ENCODE data around the gene MTA1. TPM values are rescaled to one million over a fixed set of nuclear protein-coding genes. Genes with fewer than 3 reads are reported as not detected.
A peak's percentile ranks its signal among the peaks of the same experiment; 100 is the strongest.

MTA1 gene
- total RNA-seq, 4 donors from 2014 or later, result 67.5 to 213 (median 95.3) TPM

DNA sequence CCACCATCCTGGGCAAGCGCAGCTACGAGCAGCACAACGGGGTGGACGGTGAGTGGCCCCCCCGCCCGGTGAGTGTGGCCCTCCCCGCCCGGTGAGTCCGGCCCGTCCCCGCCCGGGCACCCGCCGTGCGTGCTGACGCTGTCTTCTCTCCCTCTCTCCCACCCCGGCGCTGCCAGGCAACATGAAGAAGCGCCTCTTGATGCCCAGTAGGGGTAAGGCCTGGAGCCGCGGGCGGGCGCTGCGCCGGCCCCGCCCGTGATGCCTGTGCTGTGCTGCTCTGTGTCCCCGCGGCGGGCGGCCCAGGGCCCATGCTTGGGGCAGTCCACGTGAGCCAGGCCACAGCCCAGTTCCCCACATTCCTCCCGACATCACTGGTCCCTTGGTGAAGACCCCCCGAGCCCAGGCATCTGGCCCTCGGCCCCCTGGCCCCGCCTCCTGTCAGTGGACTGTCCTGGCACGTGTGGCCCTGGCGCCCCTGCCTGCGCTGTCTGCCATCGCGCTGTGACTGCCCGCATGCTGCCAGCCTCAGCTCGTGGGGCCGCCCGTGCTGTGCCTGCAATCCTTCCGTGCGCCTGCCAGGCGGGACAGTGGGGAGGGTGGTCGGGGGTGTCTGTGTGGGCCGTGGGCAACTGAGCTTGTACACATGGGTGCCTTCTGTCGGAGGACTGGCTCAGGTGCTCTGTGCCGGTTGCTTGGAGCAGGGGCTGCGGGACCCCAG lies 47.1 kb downstream of the MTA1 start:
- WGBS, 2 donors, result 94 to 95% methylated on average over 27 to 37 of the region's 53 CpGs
- peaks cover 0 to 98% (median 4%) of the 10 kb centered on the region in 3 donors for H3K36me3 ChIP-seq
- no peak overlapping the region for H3K4me3 ChIP-seq
- DNase-seq (ENCODE audit: low spot score in 2 of 2), result no peak
- TF ChIP-seq, protein P1, sequence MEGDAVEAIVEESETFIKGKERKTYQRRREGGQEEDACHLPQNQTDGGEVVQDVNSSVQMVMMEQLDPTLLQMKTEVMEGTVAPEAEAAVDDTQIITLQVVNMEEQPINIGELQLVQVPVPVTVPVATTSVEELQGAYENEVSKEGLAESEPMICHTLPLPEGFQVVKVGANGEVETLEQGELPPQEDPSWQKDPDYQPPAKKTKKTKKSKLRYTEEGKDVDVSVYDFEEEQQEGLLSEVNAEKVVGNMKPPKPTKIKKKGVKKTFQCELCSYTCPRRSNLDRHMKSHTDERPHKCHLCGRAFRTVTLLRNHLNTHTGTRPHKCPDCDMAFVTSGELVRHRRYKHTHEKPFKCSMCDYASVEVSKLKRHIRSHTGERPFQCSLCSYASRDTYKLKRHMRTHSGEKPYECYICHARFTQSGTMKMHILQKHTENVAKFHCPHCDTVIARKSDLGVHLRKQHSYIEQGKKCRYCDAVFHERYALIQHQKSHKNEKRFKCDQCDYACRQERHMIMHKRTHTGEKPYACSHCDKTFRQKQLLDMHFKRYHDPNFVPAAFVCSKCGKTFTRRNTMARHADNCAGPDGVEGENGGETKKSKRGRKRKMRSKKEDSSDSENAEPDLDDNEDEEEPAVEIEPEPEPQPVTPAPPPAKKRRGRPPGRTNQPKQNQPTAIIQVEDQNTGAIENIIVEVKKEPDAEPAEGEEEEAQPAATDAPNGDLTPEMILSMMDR (IDR thresholded peaks at IDR 0.05), result no peak
- TF ChIP-seq POLR2A (IDR thresholded peaks at IDR 0.05) (no peak), EP300 (IDR thresholded peaks at IDR 0.05) (no peak)
- no peaks in the 10 kb centered on the region for H3K9me3 ChIP-seq
- H3K27me3 ChIP-seq, result no peaks in the 10 kb centered on the region
- peak overlapping the region in 2 of 4 donors; percentile 12 to 86 for H3K27ac ChIP-seq
- H3K4me1 ChIP-seq, result peaks cover 0 to 37% (median 9%) of the 10 kb centered on the region in 4 donors

DNA sequence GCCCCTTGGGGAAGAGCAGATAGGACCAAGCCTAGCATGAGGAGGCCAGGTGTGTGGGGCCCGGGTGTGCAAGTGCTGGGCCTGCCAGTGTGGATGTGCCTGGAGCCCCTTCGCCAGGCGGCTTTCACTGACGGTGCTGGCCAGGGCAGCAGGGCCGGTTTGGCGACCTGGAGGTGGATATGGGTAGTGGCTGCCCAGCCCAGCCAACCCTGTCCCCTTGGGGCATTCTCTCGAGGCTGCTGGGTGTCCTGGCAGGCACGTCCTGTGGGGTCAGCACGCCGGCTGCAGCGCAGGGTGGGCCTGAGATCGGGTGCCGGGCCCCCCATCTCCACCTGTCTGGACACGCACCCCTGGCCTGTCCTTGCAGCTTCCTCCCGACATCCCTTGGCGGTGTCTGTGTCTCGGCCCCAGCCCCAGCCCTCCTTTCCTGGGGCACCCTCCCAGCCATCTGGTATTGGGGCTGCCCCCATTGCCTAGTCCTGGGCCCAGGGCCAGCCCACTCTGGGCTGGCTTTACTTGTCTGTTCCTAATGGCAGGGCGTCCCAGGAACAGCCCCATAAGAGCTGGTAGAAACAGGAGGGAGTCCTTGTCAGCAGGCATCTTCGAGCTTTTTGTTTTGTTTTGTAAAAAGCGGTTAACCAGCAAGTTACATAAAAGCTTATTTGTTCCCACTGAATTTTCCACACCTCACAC lies 47.8 kb downstream of the MTA1 start:
- Histone ChIP-seq H3K27ac (peak overlapping the region in 3 of 4 donors; percentile 26 to 86 (median 51)), H3K36me3 (peaks cover 0 to 91% (median 4%) of the 10 kb centered on the region in 3 donors), H3K9me3 (no peaks in the 10 kb centered on the region), H3K4me1 (peaks cover 0 to 44% (median 9%) of the 10 kb centered on the region in 4 donors), H3K4me3 (no peak overlapping the region), H3K27me3 (no peaks in the 10 kb centered on the region)
- no peak for DNase-seq (ENCODE audit: low spot score in 2 of 2)
- no peak for TF ChIP-seq POLR2A (IDR thresholded peaks at IDR 0.05)
- TF ChIP-seq EP300 (IDR thresholded peaks at IDR 0.05), result no peak
- TF ChIP-seq, protein P1 (IDR thresholded peaks at IDR 0.05), result no peak
- WGBS, 2 donors, result 78 to 84% methylated on average over 9 to 20 of the region's 20 CpGs

DNA sequence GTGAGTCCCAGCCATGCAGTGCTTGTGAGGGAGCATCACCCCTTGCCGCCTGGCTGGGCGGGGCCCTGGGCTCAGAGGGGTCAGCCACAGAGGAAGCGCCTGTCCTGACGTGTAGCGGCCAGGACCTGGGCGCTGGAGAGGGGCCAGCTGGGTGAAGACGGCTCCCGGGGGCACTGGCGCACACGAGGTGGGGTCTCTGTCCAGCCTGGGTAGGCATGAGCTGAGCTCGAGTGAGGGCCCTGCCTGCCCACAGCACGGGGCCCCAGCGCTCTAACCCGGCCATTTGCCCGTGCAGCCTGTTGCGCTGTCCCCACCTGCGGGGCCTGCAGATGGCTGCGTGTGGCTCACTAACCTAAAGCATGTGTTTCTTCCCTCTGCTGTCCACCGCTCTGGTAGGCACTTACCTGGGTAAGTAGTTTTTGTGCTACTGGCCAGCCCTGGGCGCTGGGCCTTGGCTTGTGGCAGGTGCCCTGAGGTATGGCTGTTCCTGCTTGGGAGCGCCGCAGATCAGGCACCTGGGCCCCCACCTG lies 48.4 kb downstream of the MTA1 start:
- peak overlapping the region; percentile 26 to 86 (median 60) for H3K27ac ChIP-seq
- H3K27me3 ChIP-seq, result no peaks in the 10 kb centered on the region
- peaks cover 0 to 50% (median 14%) of the 10 kb centered on the region in 4 donors for H3K4me1 ChIP-seq
- no peak overlapping the region for H3K4me3 ChIP-seq
- H3K36me3 ChIP-seq, result peaks cover 0 to 85% (median 4%) of the 10 kb centered on the region in 3 donors
- no peak for TF ChIP-seq POLR2A (IDR thresholded peaks at IDR 0.05)
- TF ChIP-seq EP300 (IDR thresholded peaks at IDR 0.05), result no peak
- TF ChIP-seq, protein P1 (IDR thresholded peaks at IDR 0.05), result no peak
- no peaks in the 10 kb centered on the region for H3K9me3 ChIP-seq
- DNase-seq (ENCODE audit: low spot score in 2 of 2), result no peak
- WGBS, 2 donors, result 79 to 84% methylated on average over 16 to 22 of the region's 22 CpGs

DNA sequence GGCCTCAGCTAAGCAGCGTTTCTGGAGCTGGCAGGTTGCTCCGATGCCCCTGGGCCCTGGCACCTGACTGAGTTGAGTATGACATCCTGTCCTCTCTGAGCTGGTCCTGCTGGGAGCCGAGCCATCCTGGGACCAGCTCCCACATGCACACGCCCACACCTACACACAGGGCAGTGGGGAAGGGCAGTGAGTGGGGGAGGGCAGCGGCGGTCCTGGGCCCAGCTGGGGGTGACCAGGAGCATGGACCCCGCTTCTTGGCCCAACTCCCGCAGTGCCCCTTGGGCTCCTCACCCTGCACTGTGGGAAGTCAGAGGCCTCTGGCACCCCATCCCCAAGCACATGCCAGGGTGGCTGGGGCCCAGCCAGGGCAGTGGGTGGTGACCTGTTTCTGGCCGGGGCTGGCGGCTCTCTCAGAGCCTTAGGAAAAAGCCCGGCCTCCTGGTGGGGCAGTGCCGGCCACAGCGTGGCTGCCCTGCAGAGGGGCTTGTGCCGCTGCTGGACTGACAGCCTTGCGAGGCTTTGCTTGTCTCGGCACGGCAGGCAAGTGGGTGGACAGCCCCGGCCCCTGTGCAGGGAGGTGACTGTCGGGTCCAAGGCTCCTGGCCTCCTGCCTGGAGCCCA lies 49.1 kb downstream of the MTA1 start:
- WGBS, 2 donors, result 37 to 44% methylated on average over 4 to 10 of the region's 19 CpGs
- TF ChIP-seq POLR2A (IDR thresholded peaks at IDR 0.05), result no peak
- TF ChIP-seq, protein P1 (IDR thresholded peaks at IDR 0.05), result peak in 1 of 5 experiments; percentile 31
- no peak for TF ChIP-seq EP300 (IDR thresholded peaks at IDR 0.05)
- peaks cover 0 to 78% (median 4%) of the 10 kb centered on the region in 3 donors for H3K36me3 ChIP-seq
- no peaks in the 10 kb centered on the region for H3K9me3 ChIP-seq
- peak overlapping the region; percentile 51 to 86 (median 64) for H3K27ac ChIP-seq
- no peaks in the 10 kb centered on the region for H3K27me3 ChIP-seq
- DNase-seq (ENCODE audit: low spot score in 2 of 2), result no peak
- H3K4me3 ChIP-seq, result no peak overlapping the region
- peaks cover 0 to 58% (median 21%) of the 10 kb centered on the region in 4 donors for H3K4me1 ChIP-seq
